ENCODE results near the gene EVX2. TPM values are rescaled to one million over a fixed set of nuclear protein-coding genes. Genes with fewer than 3 reads are reported as not detected.

The EVX2 gene
- total RNA-seq, 1 donor from 2014 or later: 0.10 TPM

GRCh38 chr2:176056406-176056805 lies 27.4 kb downstream of the EVX2 start:
- DNase-seq (ENCODE audit: extremely low spot score, unreplicated experiment): no peak
- Mint-ChIP-seq H3K36me3 (no peaks in the 10 kb centered on the region), H3K27ac (no peak overlapping the region), H3K4me1 (ENCODE audit: unreplicated experiment) (no peaks in the 10 kb centered on the region), H3K9me3 (no peaks in the 10 kb centered on the region), H3K4me3 (no peak overlapping the region), H3K27me3 (peaks cover 54% of the 10 kb centered on the region)
- no peak for TF ChIP-seq CTCF (conservative IDR thresholded peaks at IDR 0.05)

GRCh38 chr2:176039375-176039774 lies 44.4 kb downstream of the EVX2 start:
- Mint-ChIP-seq H3K4me1 (ENCODE audit: unreplicated experiment) (no peaks in the 10 kb centered on the region), H3K9me3 (no peaks in the 10 kb centered on the region), H3K36me3 (no peaks in the 10 kb centered on the region), H3K4me3 (no peak overlapping the region), H3K27me3 (peaks cover 20% of the 10 kb centered on the region), H3K27ac (no peak overlapping the region)
- no peak for DNase-seq (ENCODE audit: extremely low spot score, unreplicated experiment)
- no peak for TF ChIP-seq CTCF (conservative IDR thresholded peaks at IDR 0.05)

- Mint-ChIP-seq H3K36me3 (no peaks in the 10 kb centered on the region), H3K4me1 (ENCODE audit: unreplicated experiment) (no peaks in the 10 kb centered on the region), H3K4me3 (no peak overlapping the region), H3K27me3 (peaks cover 20% of the 10 kb centered on the region), H3K9me3 (no peaks in the 10 kb centered on the region), H3K27ac (no peak overlapping the region)
- TF ChIP-seq CTCF (conservative IDR thresholded peaks at IDR 0.05): no peak
- no peak for DNase-seq (ENCODE audit: extremely low spot score, unreplicated experiment)
These were observed 45.1 kb downstream of the EVX2 start for GRCh38 chr2:176038694-176039093.

GRCh38 chr2:176035013-176035691 lies 48.6 kb downstream of the EVX2 start:
- no peaks in the 10 kb centered on the region for H3K9me3 Mint-ChIP-seq
- DNase-seq (ENCODE audit: extremely low spot score, unreplicated experiment): no peak
- H3K36me3 Mint-ChIP-seq: no peaks in the 10 kb centered on the region
- no peak overlapping the region for H3K4me3 Mint-ChIP-seq
- no peak for TF ChIP-seq CTCF (conservative IDR thresholded peaks at IDR 0.05)
- peaks cover 22% of the 10 kb centered on the region for H3K27me3 Mint-ChIP-seq
- no peaks in the 10 kb centered on the region for H3K4me1 Mint-ChIP-seq (ENCODE audit: unreplicated experiment)
- no peak overlapping the region for H3K27ac Mint-ChIP-seq

- Mint-ChIP-seq H3K27me3 (peaks cover 14% of the 10 kb centered on the region), H3K4me3 (no peak overlapping the region), H3K9me3 (no peaks in the 10 kb centered on the region), H3K4me1 (ENCODE audit: unreplicated experiment) (no peaks in the 10 kb centered on the region), H3K36me3 (no peaks in the 10 kb centered on the region), H3K27ac (no peak overlapping the region)
- DNase-seq (ENCODE audit: extremely low spot score, unreplicated experiment): no peak
- no peak for TF ChIP-seq CTCF (conservative IDR thresholded peaks at IDR 0.05)
These were observed 56.0 kb downstream of the EVX2 start for GRCh38 chr2:176027806-176028205.

Other genes starting within 250 kb of the EVX2 start
- gene LNPK, start 81.7 kb downstream of the EVX2 start, total RNA-seq (ENCODE audit: low replicate concordance): 26.4 and 33.7 TPM in 2 replicates
- 0.31 and 0.43 TPM in 2 replicates for gene HOXD13, start 8.8 kb upstream of the EVX2 start, total RNA-seq (ENCODE audit: low replicate concordance)
- gene HOXD12, start 15.8 kb upstream of the EVX2 start, total RNA-seq (ENCODE audit: low replicate concordance): not detected in 2 replicates
- gene HOXD11, start 23.3 kb upstream of the EVX2 start, total RNA-seq (ENCODE audit: low replicate concordance): 0.21 and 1.1 TPM in 2 replicates
- gene HOXD10, start 32.8 kb upstream of the EVX2 start, total RNA-seq (ENCODE audit: low replicate concordance): 0.19 and 0.56 TPM in 2 replicates
- gene HOXD9, start 38.8 kb upstream of the EVX2 start, total RNA-seq (ENCODE audit: low replicate concordance): 0.19 and 1.5 TPM in 2 replicates
- gene HOXD8, start 45.7 kb upstream of the EVX2 start, total RNA-seq (ENCODE audit: low replicate concordance): 2.8 TPM in 1 of 2 replicates, not detected in the other
- gene HOXD4, start 67.6 kb upstream of the EVX2 start, total RNA-seq (ENCODE audit: low replicate concordance): 37.0 TPM in 1 of 2 replicates, not detected in the other
- gene HOXD3, start 73.3 kb upstream of the EVX2 start, total RNA-seq (ENCODE audit: low replicate concordance): 25.4 TPM in 1 of 2 replicates, not detected in the other
- gene HOXD1, start 104.7 kb upstream of the EVX2 start, total RNA-seq (ENCODE audit: low replicate concordance): 7.7 TPM in 1 of 2 replicates, not detected in the other
- gene MTX2, start 185.5 kb upstream of the EVX2 start, total RNA-seq (ENCODE audit: low replicate concordance): 30.2 TPM in 2 replicates